NCI-H2196 (cell line): ENCODE data around the gene RPP21.
"Not testable (repeated sequence)": the region's sequence is repeated elsewhere in the genome, so short reads cannot be mapped to it uniquely, and the experiment has no call there.

ENCODE experiments used
- DNase-seq: peaks from one replicate; lab custom pipeline; 2025; ENCODE audit not compliant: unreplicated experiment; lab: John Stamatoyannopoulos, UW

Gene RPP21

DNA sequence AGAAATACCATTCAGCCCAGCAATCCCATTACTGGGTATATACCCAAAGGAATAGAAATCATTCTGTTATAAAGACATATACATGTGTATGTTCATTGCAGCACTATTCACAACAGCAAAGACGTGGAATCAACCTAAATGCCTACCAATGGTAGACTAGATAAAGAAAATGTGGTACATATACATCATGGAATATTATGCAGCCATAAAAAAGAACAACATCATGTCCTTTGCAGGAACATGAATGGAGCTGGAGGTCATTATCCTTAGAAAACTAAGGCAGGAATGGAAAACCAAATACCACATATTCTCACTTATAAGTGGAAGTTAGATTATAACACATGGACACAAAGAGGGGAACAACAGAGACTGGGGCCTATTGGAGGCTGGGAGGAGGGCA, 24.3 kb downstream of the RPP21 start:
- DNase-seq: not testable (repeated sequence)

DNA sequence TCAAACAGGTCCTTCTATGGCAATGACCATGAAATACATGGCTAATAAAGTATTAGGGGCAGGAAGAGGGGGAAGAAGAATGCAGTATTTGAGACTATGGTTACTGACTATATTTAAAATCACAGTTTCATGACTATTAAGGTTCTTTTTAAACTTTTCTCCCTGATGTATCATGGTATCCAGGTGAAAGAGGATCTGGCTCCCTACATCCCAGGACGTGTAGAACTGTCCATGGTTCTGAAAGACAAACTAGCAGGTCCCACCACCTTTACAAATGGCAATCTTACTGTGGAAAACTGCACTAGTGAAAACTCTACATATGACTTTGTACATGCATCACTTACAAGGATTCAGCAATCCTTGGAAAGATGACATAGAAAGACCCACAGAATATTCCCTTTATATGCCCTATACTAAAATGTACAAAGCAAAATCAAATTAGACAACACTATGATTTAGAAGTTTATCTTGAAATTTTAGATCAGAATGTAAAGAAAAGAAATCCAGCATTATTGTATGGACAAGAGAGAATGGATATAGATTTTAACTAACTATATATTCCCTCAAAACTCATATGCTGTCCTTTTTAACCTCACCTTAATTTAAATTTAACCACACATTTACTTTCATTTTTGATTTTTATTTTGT, 33.5 kb downstream of the RPP21 start:
- DNase-seq: no peak

- DNase-seq: no peak
Observed at GRCh38 chr6:30380464-30380863, 35.5 kb downstream of the RPP21 start.

GRCh38 chr6:30386166-30386565, 41.2 kb downstream of the RPP21 start:
- no peak for DNase-seq

DNA sequence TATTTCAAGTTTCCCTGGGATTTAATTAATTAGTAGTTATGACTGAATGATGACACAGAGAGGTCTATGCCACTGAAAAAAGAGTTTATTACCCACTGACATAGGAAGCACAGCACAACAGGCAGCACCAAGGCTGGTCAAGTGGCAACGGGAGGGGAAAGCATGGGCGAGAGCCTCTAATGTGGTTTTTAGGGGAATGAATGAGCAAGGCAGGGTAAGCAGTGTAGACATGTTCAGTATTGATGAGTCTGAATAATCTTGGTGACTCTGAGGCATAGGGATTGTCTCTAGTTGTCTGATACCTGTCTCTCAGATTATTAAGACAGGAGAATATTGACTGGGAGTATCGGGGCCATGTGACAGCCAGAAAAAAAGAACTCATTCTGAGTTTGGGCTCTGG, 46.3 kb downstream of the RPP21 start:
- no peak for DNase-seq

DNA sequence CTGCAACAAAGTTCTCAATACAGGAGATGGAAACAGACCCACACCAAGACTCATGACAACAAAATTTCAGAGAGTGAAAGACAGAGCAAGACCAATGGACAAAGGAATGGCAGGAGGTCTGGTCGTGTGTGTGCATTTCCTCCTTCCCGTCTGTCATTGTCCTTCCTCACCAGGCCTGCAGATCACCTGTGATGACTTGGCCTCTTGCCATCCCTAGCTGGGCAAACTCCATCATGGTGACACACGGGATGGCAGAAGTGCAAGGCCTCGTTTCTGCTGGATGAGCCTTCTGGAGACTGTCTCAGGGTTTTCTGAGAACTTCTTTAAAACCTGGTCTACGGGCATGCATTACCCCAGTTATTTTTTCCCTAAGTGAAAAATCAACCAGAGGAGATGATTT, 49.2 kb downstream of the RPP21 start:
- DNase-seq: no peak
